Endothelial cell (in vitro differentiated cells): ENCODE data around the gene CFAP97. TPM values are rescaled to one million over a fixed set of nuclear protein-coding genes. Genes with fewer than 3 reads are reported as not detected.

Source experiments
- DNase-seq: peaks from one replicate; pipeline ENCODE4 v3.0.0; 2021; ENCODE audit warnings: low spot score
- H3K27ac Mint-ChIP-seq: one replicate; pipeline ENCODE4 v1.8.0; 2021; ENCODE audit warnings: mixed read lengths, inconsistent platforms; ENCODE audit not compliant: unreplicated experiment
- H3K27me3 Mint-ChIP-seq: one replicate; pipeline ENCODE4 v1.8.0; 2021; ENCODE audit warnings: mild to moderate bottlenecking, moderate library complexity, mixed read lengths, inconsistent platforms; ENCODE audit not compliant: unreplicated experiment
- H3K36me3 Mint-ChIP-seq: one replicate; pipeline ENCODE4 v1.8.0; 2021; ENCODE audit warnings: mild to moderate bottlenecking, low read depth, mixed read lengths, inconsistent platforms; ENCODE audit not compliant: unreplicated experiment
- H3K4me1 Mint-ChIP-seq: one replicate; pipeline ENCODE4 v1.8.0; 2021; ENCODE audit warnings: mild to moderate bottlenecking, mixed read lengths, inconsistent platforms; ENCODE audit not compliant: unreplicated experiment
- H3K4me3 Mint-ChIP-seq: one replicate; pipeline ENCODE4 v1.8.0; 2021; ENCODE audit warnings: mild to moderate bottlenecking, mixed read lengths, inconsistent platforms; ENCODE audit not compliant: unreplicated experiment
- H3K9me3 Mint-ChIP-seq: one replicate; pipeline ENCODE4 v1.8.0; 2021; ENCODE audit warnings: mixed read lengths, inconsistent platforms; ENCODE audit not compliant: unreplicated experiment
- total RNA-seq: library from RNA; stranded (reverse); fragmentation: NEBNext Ultra II Directional; extraction: Animal tissue kit (Norgen Biotek cat#: 25700); gene quantifications from one replicate; pipeline ENCODE4 v1.2.1, GENCODE V29; 2021; ENCODE audit not compliant: unreplicated experiment
- TF ChIP-seq, protein P1 (sequence below): fragments of 200-600 bp; sonication (generic); IDR thresholded peaks from one replicate; pipeline ENCODE4 v1.5.0; 2021; ENCODE audit warnings: antibody characterized with exemption; ENCODE audit not compliant: unreplicated experiment

CFAP97 gene
- total RNA-seq, 1 donor from 2014 or later, result 18.2 TPM

DNA sequence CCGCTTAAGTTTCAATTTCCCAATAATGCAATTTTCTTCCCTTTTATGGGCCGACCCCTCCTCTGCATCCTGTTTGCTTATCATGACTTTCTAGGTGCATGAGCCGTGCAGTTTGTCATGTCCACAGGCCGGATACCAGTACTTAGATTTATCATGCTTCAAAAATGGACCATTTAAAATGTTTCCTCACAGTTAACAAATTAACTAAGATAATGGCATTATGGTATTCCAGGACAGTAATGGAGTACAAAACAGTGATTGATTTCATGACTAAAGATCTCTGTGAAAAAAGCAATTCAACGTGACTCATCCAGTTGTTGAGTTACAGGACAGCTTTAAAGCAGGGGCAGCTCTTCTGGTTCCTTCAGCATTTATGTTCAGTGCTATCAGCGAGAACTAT is 28.6 kb upstream of the CFAP97 start:
- TF ChIP-seq, protein P1, sequence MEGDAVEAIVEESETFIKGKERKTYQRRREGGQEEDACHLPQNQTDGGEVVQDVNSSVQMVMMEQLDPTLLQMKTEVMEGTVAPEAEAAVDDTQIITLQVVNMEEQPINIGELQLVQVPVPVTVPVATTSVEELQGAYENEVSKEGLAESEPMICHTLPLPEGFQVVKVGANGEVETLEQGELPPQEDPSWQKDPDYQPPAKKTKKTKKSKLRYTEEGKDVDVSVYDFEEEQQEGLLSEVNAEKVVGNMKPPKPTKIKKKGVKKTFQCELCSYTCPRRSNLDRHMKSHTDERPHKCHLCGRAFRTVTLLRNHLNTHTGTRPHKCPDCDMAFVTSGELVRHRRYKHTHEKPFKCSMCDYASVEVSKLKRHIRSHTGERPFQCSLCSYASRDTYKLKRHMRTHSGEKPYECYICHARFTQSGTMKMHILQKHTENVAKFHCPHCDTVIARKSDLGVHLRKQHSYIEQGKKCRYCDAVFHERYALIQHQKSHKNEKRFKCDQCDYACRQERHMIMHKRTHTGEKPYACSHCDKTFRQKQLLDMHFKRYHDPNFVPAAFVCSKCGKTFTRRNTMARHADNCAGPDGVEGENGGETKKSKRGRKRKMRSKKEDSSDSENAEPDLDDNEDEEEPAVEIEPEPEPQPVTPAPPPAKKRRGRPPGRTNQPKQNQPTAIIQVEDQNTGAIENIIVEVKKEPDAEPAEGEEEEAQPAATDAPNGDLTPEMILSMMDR, result no peak
- H3K9me3 Mint-ChIP-seq, result no peaks in the 10 kb centered on the region
- H3K4me1 Mint-ChIP-seq, result peaks cover 4% of the 10 kb centered on the region
- peaks cover 3% of the 10 kb centered on the region for H3K36me3 Mint-ChIP-seq
- H3K27ac Mint-ChIP-seq, result no peak overlapping the region
- no peak overlapping the region for H3K4me3 Mint-ChIP-seq
- DNase-seq, result no peak
- H3K27me3 Mint-ChIP-seq, result no peaks in the 10 kb centered on the region

GRCh38 chr4:185229021-185229818 is 25.4 kb upstream of the CFAP97 start:
- Mint-ChIP-seq H3K27me3 (no peaks in the 10 kb centered on the region), H3K36me3 (no peaks in the 10 kb centered on the region), H3K4me3 (no peak overlapping the region), H3K4me1 (peaks cover 5% of the 10 kb centered on the region), H3K27ac (no peak overlapping the region), H3K9me3 (no peaks in the 10 kb centered on the region)
- TF ChIP-seq, protein P1, result no peak
- DNase-seq, result no peak

- Mint-ChIP-seq H3K27ac (no peak overlapping the region), H3K4me3 (no peak overlapping the region)
These were observed 24.0 kb upstream of the CFAP97 start for GRCh38 chr4:185227713-185228278.

GRCh38 chr4:185227131-185227551 is 23.3 kb upstream of the CFAP97 start:
- Mint-ChIP-seq H3K4me3 (no peak overlapping the region), H3K36me3 (no peaks in the 10 kb centered on the region)
- DNase-seq, result no peak

More at GRCh38 chr4:185227713-185228278, 24.0 kb upstream of the CFAP97 start:
- DNase-seq, result no peak
- peaks cover 5% of the 10 kb centered on the region for H3K4me1 Mint-ChIP-seq
- no peaks in the 10 kb centered on the region for H3K36me3 Mint-ChIP-seq
- no peaks in the 10 kb centered on the region for H3K27me3 Mint-ChIP-seq
- TF ChIP-seq, protein P1, result no peak
- H3K9me3 Mint-ChIP-seq, result no peaks in the 10 kb centered on the region

More at GRCh38 chr4:185227131-185227551, 23.3 kb upstream of the CFAP97 start:
- Mint-ChIP-seq H3K27ac (no peak overlapping the region), H3K4me1 (peaks cover 5% of the 10 kb centered on the region), H3K27me3 (no peaks in the 10 kb centered on the region), H3K9me3 (no peaks in the 10 kb centered on the region)
- TF ChIP-seq, protein P1, result no peak
